NCI-H82 treated with DMSO at 0.1 percent for 48 hours (cell line): ENCODE results near the gene KCTD10.
"Not testable (repeated sequence)": the region's sequence is repeated elsewhere in the genome, so short reads cannot be mapped to it uniquely, and the experiment has no call there.

Experiments used
- DNase-seq: peaks from one replicate; lab custom pipeline; 2025; ENCODE audit not compliant: unreplicated experiment; lab: John Stamatoyannopoulos, UW

The KCTD10 gene

DNA sequence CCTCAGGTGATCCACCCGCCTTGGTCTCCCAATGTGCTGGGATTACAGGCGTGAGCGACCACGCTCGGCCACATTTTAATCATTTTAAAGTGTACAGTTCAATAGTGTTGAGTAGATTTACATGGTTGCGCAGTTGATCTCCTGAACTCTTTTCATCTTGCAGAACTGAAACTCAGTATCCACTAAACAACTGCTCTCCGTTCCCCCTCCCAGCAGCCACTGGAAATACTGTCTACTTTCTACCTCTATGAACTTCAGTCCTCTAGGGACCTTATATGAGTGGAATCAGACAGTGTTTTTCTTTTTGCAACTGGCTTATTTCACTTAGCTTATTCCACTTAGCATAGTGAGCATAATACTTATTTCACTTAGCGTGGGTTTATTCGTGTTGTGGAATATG is 53.7 kb downstream of the KCTD10 start:
- no peak for DNase-seq

DNA sequence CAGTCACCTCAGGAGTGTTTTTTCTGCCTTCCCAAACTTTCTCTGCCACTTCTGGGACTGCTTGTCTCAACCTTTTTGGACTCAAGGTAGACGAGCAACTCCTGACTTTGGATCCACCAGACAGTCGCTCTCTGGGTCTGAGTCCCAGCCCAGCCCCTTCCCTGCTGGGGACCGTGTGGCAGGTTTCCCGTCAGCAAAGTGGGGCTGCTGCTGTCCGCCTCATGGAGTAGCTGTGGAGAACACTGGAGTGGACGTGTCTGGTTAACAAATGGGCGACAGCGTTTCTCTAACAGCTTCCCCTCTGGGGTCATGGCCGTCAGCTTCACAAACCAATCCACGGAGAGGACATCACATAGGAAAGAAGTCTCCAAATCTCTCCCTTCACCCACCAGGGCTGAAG is 54.8 kb downstream of the KCTD10 start:
- no peak for DNase-seq

DNA sequence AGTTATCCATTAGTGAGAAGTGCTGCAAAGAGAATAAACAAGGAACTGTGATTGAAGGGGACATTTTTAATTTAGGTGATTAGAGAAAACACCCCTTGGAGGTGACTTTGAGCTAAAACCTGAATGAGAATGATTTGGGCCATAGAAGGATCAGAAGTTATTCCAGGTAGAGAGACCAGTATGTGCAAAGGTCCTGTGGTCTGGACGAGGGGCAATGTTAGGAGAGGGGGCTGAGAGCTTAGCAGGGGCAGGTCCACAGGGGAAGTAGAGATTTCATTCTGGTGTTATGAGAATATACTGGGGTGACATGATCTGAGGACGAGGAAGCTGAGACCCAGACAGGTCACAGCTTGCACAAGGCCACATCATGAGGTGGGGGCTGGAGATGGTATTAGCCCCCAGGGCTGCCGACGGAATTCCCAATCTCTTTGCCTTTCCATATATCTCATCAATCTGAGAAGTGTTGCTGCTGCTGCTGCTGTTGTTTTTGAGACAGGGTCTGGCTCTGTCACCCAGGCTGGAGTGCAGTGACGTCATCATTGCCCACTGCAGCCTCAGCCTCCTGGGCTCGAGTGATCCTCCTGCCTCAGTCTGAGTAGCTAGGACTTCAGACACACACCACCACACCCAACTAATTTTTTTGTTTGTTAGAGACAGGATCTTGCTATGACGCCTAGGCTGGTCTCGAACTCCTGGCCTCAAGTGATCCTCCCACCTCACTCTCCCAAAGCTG is 55.6 kb downstream of the KCTD10 start:
- DNase-seq = no peak

DNA sequence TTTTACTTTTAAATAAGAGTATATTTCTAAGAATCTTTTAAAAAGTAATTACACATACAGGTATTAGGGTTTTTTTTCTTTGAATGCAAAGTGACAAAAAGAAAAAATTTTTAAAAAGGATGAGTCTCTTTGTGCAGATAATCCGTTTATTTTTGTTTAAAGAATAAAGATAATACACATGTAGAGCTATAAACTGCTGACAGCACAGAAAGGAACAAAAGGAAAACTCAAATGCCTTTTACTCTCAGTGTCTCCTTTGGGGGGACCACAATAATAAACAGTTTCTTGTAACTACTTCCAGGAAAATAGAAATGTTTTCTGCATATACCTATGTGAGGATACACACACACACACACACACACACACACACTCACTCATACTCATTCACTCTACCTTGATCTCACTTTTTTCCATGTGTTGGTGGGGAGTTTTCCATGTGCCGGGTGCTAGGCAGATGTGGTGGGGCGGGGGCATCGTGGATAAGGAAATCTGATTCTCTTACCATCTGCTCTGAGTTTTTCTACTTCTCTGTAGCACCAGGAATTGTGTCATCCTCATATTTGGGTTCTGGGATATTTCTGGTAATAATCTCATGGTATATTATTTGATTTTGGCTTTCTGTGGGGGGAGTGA is 58.1 kb downstream of the KCTD10 start:
- peak; percentile 77 for DNase-seq

DNA sequence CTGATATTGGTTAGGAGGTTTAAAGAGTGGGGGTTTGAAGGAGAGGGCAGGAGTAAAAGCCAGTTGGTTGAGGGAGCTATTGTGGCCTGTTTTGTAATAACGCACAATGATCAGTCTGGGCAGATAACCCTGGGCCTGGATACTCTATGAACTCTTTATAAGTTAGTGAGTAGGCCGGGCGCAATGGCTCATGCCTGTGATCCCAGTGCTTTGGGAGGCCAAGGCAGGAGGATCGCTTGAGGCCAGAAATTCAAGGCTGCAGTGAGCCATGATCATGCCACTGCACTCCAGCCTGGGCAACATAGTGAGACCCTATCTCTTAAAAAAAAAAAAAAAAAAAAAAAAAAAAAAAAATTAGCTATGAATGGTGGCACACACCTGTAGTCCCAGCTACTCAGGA is 71.0 kb downstream of the KCTD10 start:
- not testable (repeated sequence) for DNase-seq

DNA sequence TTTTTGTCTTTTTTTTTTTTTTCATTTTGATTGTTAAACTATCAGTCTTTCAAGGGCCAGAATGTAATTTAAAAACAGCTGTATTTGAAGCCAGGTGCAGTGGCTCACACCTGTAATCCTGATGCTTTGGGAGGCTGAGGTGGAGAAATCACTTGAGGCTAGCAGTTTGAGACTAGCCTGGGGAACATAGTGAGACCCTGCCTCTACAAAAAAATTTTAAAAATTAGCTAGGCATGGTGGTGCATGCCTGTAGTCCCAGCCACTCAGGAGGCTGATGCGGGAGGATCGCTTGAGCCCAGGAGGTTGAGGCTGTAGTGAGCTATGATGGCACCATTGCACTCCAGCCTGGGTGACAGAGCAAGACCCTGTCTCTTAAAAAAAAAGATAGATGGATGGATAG is 72.3 kb downstream of the KCTD10 start:
- DNase-seq = not testable (repeated sequence)
